Measurements from ENCODE around the gene GLO1. TPM values are rescaled to one million over a fixed set of nuclear protein-coding genes. Genes with fewer than 3 reads are reported as not detected.

Gene GLO1
- polyA plus RNA-seq, 3 donors = 11.4 to 68.6 (median 62.6) TPM

GRCh38 chr6:38684904-38685303 lies 18.0 kb downstream of the GLO1 start:
- peaks cover 4% of the 10 kb centered on the region for H3K79me2 ChIP-seq (ENCODE audit: insufficient read depth, low read length)
- no peak overlapping the region for H3K27ac ChIP-seq (ENCODE audit: low read depth in 1 of 2, low read length in 2 of 2)
- H3K27ac Mint-ChIP-seq = peak overlapping the region in 1 of 7 donors; percentile 17
- WGBS (ENCODE audit: insufficient coverage) = 94% methylated on average over 2 of the region's 3 CpGs
- no peak for TF ChIP-seq CTCF (IDR thresholded peaks at IDR 0.05)
- H3K36me3 ChIP-seq (replicated peaks in 1 of 2; ENCODE audit: control insufficient read depth in 1 of 2, insufficient read depth in 2 of 2, low read length in 2 of 2) = peaks cover 3 to 17% of the 10 kb centered on the region in 2 donors
- no peak overlapping the region for H3K4me3 ChIP-seq (replicated peaks in 1 of 3; ENCODE audit: low read depth in 2 of 3, low read length in 3 of 3)
- H3K9ac ChIP-seq (ENCODE audit: insufficient read depth, low read length, poor library complexity, severe bottlenecking) = no peak overlapping the region
- no peak overlapping the region for H3K4me3 Mint-ChIP-seq
- H3K4me1 Mint-ChIP-seq = peaks cover 22% of the 10 kb centered on the region
- no peaks in the 10 kb centered on the region for H3K27me3 ChIP-seq (ENCODE audit: control insufficient read depth in 2 of 2, insufficient read depth in 2 of 2, low read length in 2 of 2)
- H3K36me3 Mint-ChIP-seq = peaks cover 23 to 27% of the 10 kb centered on the region in 2 donors
- intact Hi-C loops (cut with micrococcal nuclease) = no loop called here
- H3K9me3 ChIP-seq (replicated peaks in 1 of 2; ENCODE audit: control insufficient read depth in 1 of 2, insufficient read depth in 1 of 2, low read length in 2 of 2) = no peaks in the 10 kb centered on the region
- H2AFZ ChIP-seq (ENCODE audit: insufficient read depth, low read depth, low read length, poor library complexity, severe bottlenecking) = no peak overlapping the region
- H3K4me2 ChIP-seq (replicated peaks; ENCODE audit: extremely low read depth, low read length, poor library complexity, severe bottlenecking) = no peak overlapping the region
- H4K20me1 ChIP-seq (ENCODE audit: insufficient read depth, low read length) = no peaks in the 10 kb centered on the region
- no peak for DNase-seq
- H3K9me3 Mint-ChIP-seq = peaks cover 0 to 1% (median 0%) of the 10 kb centered on the region in 7 donors
- H3K4me1 ChIP-seq (ENCODE audit: control insufficient read depth in 1 of 2, insufficient read depth in 2 of 2, low read length in 2 of 2) = no peaks in the 10 kb centered on the region
- peaks cover 0 to 1% (median 0%) of the 10 kb centered on the region in 3 donors for H3K27me3 Mint-ChIP-seq (ENCODE audit: low read depth in 3 of 3)

- H3K27me3 ChIP-seq (ENCODE audit: control insufficient read depth in 2 of 2, insufficient read depth in 2 of 2, low read length in 2 of 2) = no peaks in the 10 kb centered on the region
- H3K27me3 Mint-ChIP-seq (ENCODE audit: low read depth in 3 of 3) = peaks cover 0 to 1% (median 0%) of the 10 kb centered on the region in 3 donors
- H3K9me3 ChIP-seq (replicated peaks in 1 of 2; ENCODE audit: control insufficient read depth in 1 of 2, insufficient read depth in 1 of 2, low read length in 2 of 2) = no peaks in the 10 kb centered on the region
- no CpG with 5 or more reads among the region's 1 CpG for WGBS (ENCODE audit: insufficient coverage)
- no peak overlapping the region for H3K9ac ChIP-seq (ENCODE audit: insufficient read depth, low read length, poor library complexity, severe bottlenecking)
- no peaks in the 10 kb centered on the region for H3K4me1 ChIP-seq (ENCODE audit: control insufficient read depth in 1 of 2, insufficient read depth in 2 of 2, low read length in 2 of 2)
- peaks cover 22% of the 10 kb centered on the region for H3K4me1 Mint-ChIP-seq
- no peak for TF ChIP-seq CTCF (IDR thresholded peaks at IDR 0.05)
- intact Hi-C loops (cut with micrococcal nuclease) = no loop called here
- H4K20me1 ChIP-seq (ENCODE audit: insufficient read depth, low read length) = no peaks in the 10 kb centered on the region
- H2AFZ ChIP-seq (ENCODE audit: insufficient read depth, low read depth, low read length, poor library complexity, severe bottlenecking) = no peak overlapping the region
- no peak overlapping the region for H3K4me2 ChIP-seq (replicated peaks; ENCODE audit: extremely low read depth, low read length, poor library complexity, severe bottlenecking)
- H3K4me3 Mint-ChIP-seq = no peak overlapping the region
- peaks cover 3 to 17% of the 10 kb centered on the region in 2 donors for H3K36me3 ChIP-seq (replicated peaks in 1 of 2; ENCODE audit: control insufficient read depth in 1 of 2, insufficient read depth in 2 of 2, low read length in 2 of 2)
- no peak overlapping the region for H3K4me3 ChIP-seq (replicated peaks in 1 of 3; ENCODE audit: low read depth in 2 of 3, low read length in 3 of 3)
- no peak overlapping the region for H3K27ac Mint-ChIP-seq
- no peaks in the 10 kb centered on the region for H3K79me2 ChIP-seq (ENCODE audit: insufficient read depth, low read length)
- H3K27ac ChIP-seq (ENCODE audit: low read depth in 1 of 2, low read length in 2 of 2) = no peak overlapping the region
- H3K9me3 Mint-ChIP-seq = peaks cover 0 to 1% (median 0%) of the 10 kb centered on the region in 7 donors
- peaks cover 26 to 29% of the 10 kb centered on the region in 2 donors for H3K36me3 Mint-ChIP-seq
- no peak for DNase-seq
These were observed 18.7 kb downstream of the GLO1 start for GRCh38 chr6:38684237-38684636.

Data from CD14-positive monocyte (primary cell).